IMR-90 (cell line): ENCODE results near the gene NFATC1. TPM values are rescaled to one million over a fixed set of nuclear protein-coding genes. Genes with fewer than 3 reads are reported as not detected.

Experiments used
- ATAC-seq: fragments of 200-7000 bp; cut with Tn5 transposase; 2 replicates; pipeline ENCODE4 v1.9.1; 2020; ENCODE audit warnings: low read depth, mild to moderate bottlenecking, moderate library complexity
- BruUV-seq: library from RNA; stranded (reverse); fragments of 400-500 nt; replicated peaks from 2 replicates; lab custom pipeline; 2021; lab: Mats Ljungman, UMichigan
- CTCF ChIA-PET: fragments of 300-600 bp; formaldehyde crosslinking; extraction: SDS; loops from one replicate; lab custom pipeline; 2021; ENCODE audit warnings: antibody characterized with exemption; lab: Yijun Ruan, JAX
- POLR2A ChIA-PET: fragments of 300-600 bp; sonication (Branson Sonifier 250); formaldehyde crosslinking; loops from one replicate; lab custom pipeline; 2022; ENCODE audit warnings: antibody characterized with exemption; ENCODE audit not compliant: unreplicated experiment; lab: Charles Lee
- DNase-seq: peaks from one replicate; pipeline ENCODE4 v3.0.0; 2013
- H2AFZ ChIP-seq: replicated peaks from 2 replicates; pipeline ENCODE3; 2013; ENCODE audit warnings: low read length, mild to moderate bottlenecking; ENCODE audit not compliant: poor library complexity
- H2AK5ac ChIP-seq: 2 replicates; pipeline ENCODE4 v1.6.1; 2013; ENCODE audit warnings: low read depth, low read length, inconsistent platforms
- H2AK9ac ChIP-seq: replicated peaks from 2 replicates; pipeline ENCODE3; 2013; ENCODE audit warnings: mild to moderate bottlenecking, low read depth, low read length, moderate library complexity; ENCODE audit not compliant: poor library complexity
- H2BK120ac ChIP-seq: 2 replicates; pipeline ENCODE4 v1.6.1; 2013; ENCODE audit warnings: low read depth, low read length, inconsistent platforms
- H2BK15ac ChIP-seq: 3 replicates; pipeline ENCODE4 v1.6.1; 2013; ENCODE audit warnings: low read depth, low read length, inconsistent platforms
- H2BK20ac ChIP-seq: 2 replicates; pipeline ENCODE4 v1.6.1; 2013; ENCODE audit warnings: low read depth, mild to moderate bottlenecking, inconsistent platforms, low read length, moderate library complexity
- H2BK5ac ChIP-seq: 2 replicates; pipeline ENCODE4 v1.6.1; 2013; ENCODE audit warnings: mild to moderate bottlenecking, low read depth, low read length, inconsistent platforms; ENCODE audit not compliant: poor library complexity, severe bottlenecking
- H3K14ac ChIP-seq: replicated peaks from 2 replicates; pipeline ENCODE4 v1.6.1; 2013; ENCODE audit warnings: low read depth, low read length, inconsistent platforms
- H3K18ac ChIP-seq: 2 replicates; pipeline ENCODE4 v1.6.1; 2013; ENCODE audit warnings: low read depth, low read length, control low read depth
- H3K23ac ChIP-seq: 2 replicates; pipeline ENCODE4 v1.6.1; 2013; ENCODE audit warnings: low read depth, low read length, inconsistent platforms
- H3K27ac ChIP-seq: 2 replicates; pipeline ENCODE4 v1.5.1; 2013; ENCODE audit warnings: mild to moderate bottlenecking, control low read depth, low read length; ENCODE audit not compliant: insufficient read depth
- H3K27me3 ChIP-seq: 2 replicates; pipeline ENCODE4 v1.6.1; 2013; ENCODE audit warnings: low read length; ENCODE audit not compliant: control insufficient read depth, insufficient read depth
- H3K36me3 ChIP-seq: 2 replicates; pipeline ENCODE4 v1.6.1; 2013; ENCODE audit warnings: low read length, mixed read lengths; ENCODE audit not compliant: control insufficient read depth, insufficient read depth
- H3K4ac ChIP-seq: 2 replicates; pipeline ENCODE4 v1.6.1; 2013; ENCODE audit warnings: low read depth, low read length, inconsistent platforms
- H3K4me1 ChIP-seq: 2 replicates; pipeline ENCODE4 v1.6.1; 2013; ENCODE audit warnings: low read length, mixed read lengths; ENCODE audit not compliant: control insufficient read depth, insufficient read depth
- H3K4me2 ChIP-seq: 2 replicates; pipeline ENCODE4 v1.6.1; 2013; ENCODE audit warnings: low read depth, mild to moderate bottlenecking, control low read depth, low read length, moderate library complexity
- H3K4me3 ChIP-seq: 2 replicates; pipeline ENCODE4 v1.5.1; 2013; ENCODE audit warnings: low read depth, mild to moderate bottlenecking, control low read depth, low read length, moderate library complexity; ENCODE audit not compliant: insufficient read depth
- H3K56ac ChIP-seq: 2 replicates; pipeline ENCODE4 v1.6.1; 2013; ENCODE audit warnings: low read length, inconsistent platforms; ENCODE audit not compliant: insufficient read depth; ENCODE audit errors: extremely low read depth
- H3K79me1 ChIP-seq, 2 experiments: 2 replicates each; pipeline ENCODE4 v1.6.1; 2013; ENCODE audit warnings: low read length in 2 of 2, inconsistent platforms in 1 of 2, low read depth in 1 of 2
- H3K9ac ChIP-seq: 2 replicates; pipeline ENCODE4 v1.6.1; 2013; ENCODE audit warnings: low read depth, low read length, control low read depth
- H3K9me1 ChIP-seq: 2 replicates; pipeline ENCODE4 v1.6.1; 2013; ENCODE audit warnings: low read length, inconsistent platforms; ENCODE audit not compliant: insufficient read depth
- H3K9me3 ChIP-seq: 2 replicates; pipeline ENCODE4 v1.6.1; 2013; ENCODE audit warnings: low read length; ENCODE audit not compliant: control insufficient read depth, insufficient read depth
- H4K20me1 ChIP-seq: 2 replicates; pipeline ENCODE4 v1.6.1; 2013; ENCODE audit warnings: low read length, inconsistent platforms; ENCODE audit not compliant: insufficient read depth
- H4K5ac ChIP-seq: 2 replicates; pipeline ENCODE4 v1.6.1; 2013; ENCODE audit warnings: mild to moderate bottlenecking, low read depth, low read length, control low read depth
- H4K8ac ChIP-seq, 2 experiments: 2 replicates each; pipeline ENCODE4 v1.6.1; 2013; ENCODE audit warnings: low read depth in 2 of 2, low read length in 2 of 2, control low read depth in 1 of 2, inconsistent platforms in 1 of 2
- H4K91ac ChIP-seq: 2 replicates; pipeline ENCODE4 v1.6.1; 2013; ENCODE audit warnings: low read depth, low read length, inconsistent platforms; ENCODE audit not compliant: insufficient read depth
- BHLHE40 ChIP-seq: fragments of 150-350 bp; IDR thresholded peaks from 2 replicates; pipeline ENCODE4 v1.6.1; 2016; ENCODE audit warnings: mild to moderate bottlenecking, low read depth, low read length
- RAD21 ChIP-seq: IDR thresholded peaks from 2 replicates; pipeline ENCODE4 v1.6.1; 2012; ENCODE audit warnings: low read length, improper control_type of control experiment
- WGBS, 2 experiments: methylation state at CpG; one replicate each; pipeline versions ENCODE4 v1.1.5 to v1.1.7; 2013; ENCODE audit warnings: missing lambda C conversion rate in 2 of 2; ENCODE audit not compliant: insufficient read length in 1 of 2; ENCODE audit errors: extremely low coverage in 2 of 2; 5-methylcytosine and 5-hydroxymethylcytosine counted together
- dilution Hi-C: fragments of 300-500 bp; cut with HindIII; formaldehyde crosslinking; loops from one replicate; pipeline ENCODE4 v1.14.3; 2018; ENCODE audit warnings: low sequenced_read_pairs; ENCODE audit not compliant: unreplicated experiment
- in situ Hi-C: fragments of 300-500 bp; cut with MboI; formaldehyde crosslinking; loops from 3 replicates; pipeline ENCODE4 v1.14.3; 2019; ENCODE audit warnings: low sequenced_read_pairs, inconsistent platforms, mixed read lengths
- intact Hi-C: fragments of 100-400 bp; cut with micrococcal nuclease; formaldehyde crosslinking; loops from 2 replicates; pipeline ENCODE4 v1.10.0; 2022
- polyA plus RNA-seq, 3 experiments: library from polyadenylated mRNA; depleted of rRNA; stranded (reverse); fragments of >200 nt; gene quantifications; 2 replicates each; pipeline ENCODE4 v1.2.3, GENCODE V29; 2012; ENCODE audit warnings: low replicate concordance in 1 of 3
- total RNA-seq: library from RNA; depleted of rRNA; stranded (reverse); fragments of >200 nt; gene quantifications from 2 replicates; pipeline ENCODE4 v1.2.3, GENCODE V29; 2012
- TF ChIP-seq, protein P1 (sequence below): fragments of 150-350 bp; IDR thresholded peaks from 2 replicates; pipeline ENCODE4 v1.6.1; 2017; ENCODE audit warnings: mild to moderate bottlenecking, antibody characterized with exemption, low read length, low read depth

NFATC1 gene
- total and polyA plus RNA-seq, 2 of the 4 experiments (the other 2 are of a cell fraction) = 0.36 to 1.8 TPM

DNA sequence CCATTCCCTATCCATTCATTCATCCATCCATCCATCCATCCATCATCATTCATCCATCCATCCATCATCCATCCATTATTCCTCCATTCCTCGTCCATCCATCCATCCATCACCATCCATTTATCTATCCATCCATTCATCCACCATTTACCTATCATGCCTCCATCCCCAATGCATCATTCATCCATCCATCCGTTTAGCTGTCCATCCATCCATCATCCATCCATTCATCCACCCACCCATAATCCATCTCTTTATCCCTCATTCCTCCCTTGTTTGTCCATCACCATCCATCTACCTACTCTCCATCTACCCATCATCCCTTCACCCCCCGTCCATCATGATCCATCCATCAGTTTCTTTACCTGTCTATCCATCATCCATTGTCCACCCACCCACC, 13.6 kb downstream of the NFATC1 start:
- TF ChIP-seq RAD21 (no peak), BHLHE40 (no peak)
- TF ChIP-seq, protein P1, sequence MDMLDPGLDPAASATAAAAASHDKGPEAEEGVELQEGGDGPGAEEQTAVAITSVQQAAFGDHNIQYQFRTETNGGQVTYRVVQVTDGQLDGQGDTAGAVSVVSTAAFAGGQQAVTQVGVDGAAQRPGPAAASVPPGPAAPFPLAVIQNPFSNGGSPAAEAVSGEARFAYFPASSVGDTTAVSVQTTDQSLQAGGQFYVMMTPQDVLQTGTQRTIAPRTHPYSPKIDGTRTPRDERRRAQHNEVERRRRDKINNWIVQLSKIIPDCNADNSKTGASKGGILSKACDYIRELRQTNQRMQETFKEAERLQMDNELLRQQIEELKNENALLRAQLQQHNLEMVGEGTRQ = no peak
- Histone ChIP-seq H4K91ac (no peak overlapping the region), H2AFZ (no peak overlapping the region), H3K4ac (no peak overlapping the region), H3K9ac (no peak overlapping the region), H3K36me3 (peaks cover 14% of the 10 kb centered on the region; the same call in 1 of the 2 replicates), H4K5ac (no peak overlapping the region), H3K9me3 (no peaks in the 10 kb centered on the region), H4K20me1 (no peaks in the 10 kb centered on the region), H3K27me3 (no peaks in the 10 kb centered on the region), H3K14ac (no peak overlapping the region), H3K23ac (no peak overlapping the region), H2BK5ac (no peak overlapping the region), H4K8ac (no peak overlapping the region), H3K4me3 (no peak overlapping the region), H3K79me1 (no peaks in the 10 kb centered on the region), H3K9me1 (no peaks in the 10 kb centered on the region), H2BK120ac (no peak overlapping the region), H2BK20ac (no peak overlapping the region), H3K27ac (no peak overlapping the region), H3K4me2 (no peak overlapping the region), H2AK5ac (no peak overlapping the region), H3K56ac (no peak overlapping the region), H3K18ac (no peak overlapping the region), H2AK9ac (no peak overlapping the region), H2BK15ac (no peak overlapping the region), H3K4me1 (no peaks in the 10 kb centered on the region)
- intact Hi-C loops = no loop called here
- ChIA-PET POLR2A (no interaction called here), CTCF (no interaction called here)
- in situ Hi-C loops = no loop called here
- BruUV-seq = no TSS peak
- dilution Hi-C loops = no loop called here
- no peak for DNase-seq
- 85 to 100% methylated on average over 2 to 3 of the region's 3 CpGs for WGBS, 2 experiments
- no peak for ATAC-seq
